Activated T-helper 1 cell treated with Interleukin-2 at 50 U/mL for 16 hours (primary cell): Measurements from ENCODE around the gene SYNRG.
A peak's percentile ranks its signal among the peaks of the same experiment; 100 is the strongest.

Source experiments
- DNase-seq: peaks from one replicate; pipeline ENCODE4 v3.0.0-alpha.2; 2020; ENCODE audit warnings: low read depth

SYNRG gene

DNA sequence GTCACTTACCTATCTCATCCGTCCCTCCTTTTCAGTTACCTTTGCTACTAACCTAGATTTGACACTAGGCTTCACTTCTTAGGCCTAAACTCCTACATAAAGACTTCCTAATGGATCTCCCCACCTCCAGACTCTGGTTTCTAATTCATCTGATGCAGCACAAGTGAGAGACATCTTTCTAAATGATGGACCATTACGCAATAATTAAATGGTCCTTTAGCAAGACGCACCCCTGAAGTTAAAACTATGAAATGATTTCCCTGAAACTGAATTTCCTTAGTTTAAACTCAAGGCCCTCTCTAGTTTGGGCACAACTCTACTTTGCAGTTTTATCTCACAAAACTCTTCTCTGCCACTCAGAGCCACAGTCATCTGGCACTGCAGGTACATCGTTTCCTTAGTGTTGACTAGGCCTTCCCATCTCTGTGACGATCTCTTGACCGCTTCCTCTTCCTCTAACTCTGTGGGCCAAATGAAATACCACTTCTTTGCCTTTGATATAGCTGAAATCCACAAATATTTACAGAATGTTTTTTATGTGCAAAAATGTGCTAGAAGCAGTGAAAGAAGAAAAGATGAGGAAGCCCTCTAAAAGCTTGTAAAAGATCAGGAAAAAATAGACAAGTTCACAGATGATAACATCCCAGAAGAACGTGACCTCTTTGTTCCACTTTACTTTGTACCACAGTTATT is 3.3 kb downstream of the SYNRG start:
- DNase-seq, result peak; percentile 17

DNA sequence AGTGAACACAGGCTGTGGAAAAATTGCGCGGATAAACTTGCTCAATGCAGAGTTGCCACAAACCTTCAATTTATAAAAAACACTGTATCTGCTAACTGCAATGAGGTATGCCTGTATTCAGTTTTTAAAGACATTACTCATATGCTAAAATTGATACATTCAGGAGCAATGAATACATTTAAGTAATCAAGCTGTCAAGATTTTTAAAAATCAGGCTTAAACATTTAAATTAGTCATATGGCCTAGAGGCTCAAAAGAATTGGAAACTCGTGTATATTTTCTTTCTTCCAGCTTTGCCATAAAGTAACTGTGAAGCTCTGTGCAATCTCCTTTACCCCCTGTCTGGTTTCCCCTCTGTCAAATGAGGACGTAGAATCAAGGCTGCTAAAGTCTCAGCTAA is 4.1 kb downstream of the SYNRG start:
- DNase-seq, result no peak

DNA sequence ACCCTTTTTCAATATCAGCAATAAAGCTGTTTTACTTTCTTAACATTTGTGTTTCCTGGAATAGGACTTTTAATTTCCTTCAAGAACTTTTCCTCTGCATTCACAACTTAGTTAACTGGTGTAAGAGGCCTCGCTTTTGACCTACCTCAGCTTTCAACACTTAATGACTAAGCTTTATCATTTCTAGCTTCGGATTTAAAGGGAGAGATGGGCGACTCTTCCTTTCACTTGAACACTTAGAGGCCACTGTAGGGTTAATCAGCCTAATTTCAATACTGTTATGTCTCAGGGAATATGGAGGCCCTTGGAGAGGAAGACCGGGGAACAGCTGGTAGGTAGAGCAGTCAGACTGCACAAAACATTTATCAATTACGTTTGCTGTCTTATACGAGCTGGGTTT is 4.7 kb downstream of the SYNRG start:
- DNase-seq, result no peak

DNA sequence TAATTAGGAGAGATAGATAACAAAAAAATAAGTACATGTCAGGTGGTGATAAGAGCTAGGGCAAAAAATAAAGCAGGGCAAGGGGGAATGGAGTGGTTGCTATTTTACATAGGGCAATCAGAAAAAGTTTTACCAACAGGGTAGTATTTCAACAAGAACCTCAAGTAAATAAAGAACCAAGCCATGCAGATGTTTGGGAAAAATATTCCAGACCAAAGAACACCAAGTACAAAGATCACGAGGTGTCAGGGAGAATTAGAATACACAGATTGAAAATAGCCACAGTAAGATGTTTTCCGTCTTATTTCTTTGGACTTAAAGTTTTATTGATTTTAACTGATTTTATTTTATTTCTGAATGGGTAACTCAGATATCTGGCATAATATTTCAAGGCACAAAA is 11.1 kb downstream of the SYNRG start:
- no peak for DNase-seq

DNA sequence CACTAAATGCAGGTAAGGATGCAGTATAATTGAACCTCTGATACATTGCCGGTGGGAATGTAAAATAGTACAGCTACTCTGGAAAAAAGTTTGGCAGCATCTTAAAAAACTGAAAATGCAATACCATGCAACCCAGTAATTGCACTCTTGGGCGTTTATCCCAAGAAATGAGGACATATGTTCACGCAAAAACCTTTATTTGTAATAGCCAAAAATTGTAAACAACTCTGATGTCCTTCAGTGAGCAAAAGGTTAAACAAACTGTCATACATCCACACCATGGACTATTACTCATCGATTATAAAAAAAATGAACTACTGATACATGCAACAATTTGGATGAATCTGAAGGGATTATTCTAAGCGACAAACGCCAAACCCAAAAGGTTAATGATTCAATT is 16.9 kb downstream of the SYNRG start:
- no peak for DNase-seq

DNA sequence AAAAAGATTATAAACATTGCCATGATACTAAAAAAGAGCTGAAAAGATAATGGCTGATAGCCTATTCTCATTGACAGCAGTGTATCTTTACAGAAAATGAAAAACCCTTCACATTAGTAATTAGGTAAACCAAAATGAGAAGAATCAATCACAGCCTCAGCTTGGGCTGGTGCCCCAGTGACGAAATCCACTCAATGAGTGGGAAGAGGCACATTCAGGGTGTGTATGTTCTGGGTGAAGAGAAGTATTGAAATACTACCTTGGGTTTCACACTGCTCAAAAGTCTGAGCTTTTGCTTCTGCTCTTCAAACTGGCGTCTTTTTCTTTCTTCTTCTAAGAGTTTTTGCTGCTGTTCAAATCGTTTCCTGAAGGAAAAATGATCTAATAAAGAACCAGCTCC is 24.2 kb downstream of the SYNRG start:
- no peak for DNase-seq

DNA sequence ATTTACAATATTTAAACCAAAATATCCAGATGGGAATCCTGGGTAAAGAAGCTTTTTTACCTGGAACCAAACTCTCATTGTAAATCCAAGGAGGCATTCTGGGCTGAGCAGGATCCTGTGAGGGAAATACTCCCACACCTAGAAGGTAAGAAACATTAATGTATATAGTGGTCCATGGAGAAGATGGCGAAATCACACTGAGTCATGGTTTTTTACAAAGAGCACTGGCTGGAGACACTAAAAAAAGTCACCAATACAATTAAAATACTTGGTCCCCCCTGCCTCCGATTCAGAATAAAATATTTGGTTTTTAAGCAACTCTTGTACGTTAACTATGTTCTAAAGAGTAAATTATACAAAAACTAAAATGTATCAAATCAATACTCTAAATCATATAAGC is 32.9 kb downstream of the SYNRG start:
- no peak for DNase-seq

DNA sequence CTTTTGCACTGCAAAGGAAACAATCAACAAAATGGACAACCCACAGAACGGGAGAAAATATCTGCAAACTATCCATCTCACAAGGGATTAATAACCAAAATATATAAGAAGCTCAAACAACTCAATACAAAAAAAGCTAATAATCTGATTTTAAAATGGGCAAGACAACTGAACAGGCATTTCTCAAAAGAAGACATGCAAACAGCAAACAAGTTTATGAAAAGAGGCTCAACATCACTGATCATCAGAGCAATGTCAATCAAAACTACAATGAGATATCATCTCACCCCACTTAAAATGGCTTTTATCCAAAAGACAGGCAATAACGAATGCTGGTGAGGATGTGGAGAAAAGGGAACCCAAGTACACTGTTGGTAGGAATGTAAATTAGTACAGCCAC is 34.8 kb downstream of the SYNRG start:
- no peak for DNase-seq

DNA sequence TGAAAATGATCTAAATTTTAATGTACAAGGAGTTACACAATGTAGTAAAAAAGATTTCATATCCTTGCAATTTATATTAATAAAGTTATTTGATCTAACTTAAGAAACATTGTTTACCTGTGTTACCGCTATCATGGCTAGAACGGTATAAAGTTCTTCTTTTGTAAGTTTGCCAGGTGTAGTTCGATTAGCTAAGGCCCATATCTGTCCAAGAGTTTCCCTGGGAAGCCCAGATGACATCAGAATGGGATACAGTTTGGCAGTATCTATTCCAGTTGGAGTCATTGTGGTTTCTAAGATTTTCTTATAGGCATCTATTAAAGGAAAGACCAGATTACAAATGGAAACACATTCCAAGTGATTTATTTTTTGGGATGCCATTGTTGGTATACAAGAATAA is 37.5 kb downstream of the SYNRG start:
- DNase-seq, result no peak

DNA sequence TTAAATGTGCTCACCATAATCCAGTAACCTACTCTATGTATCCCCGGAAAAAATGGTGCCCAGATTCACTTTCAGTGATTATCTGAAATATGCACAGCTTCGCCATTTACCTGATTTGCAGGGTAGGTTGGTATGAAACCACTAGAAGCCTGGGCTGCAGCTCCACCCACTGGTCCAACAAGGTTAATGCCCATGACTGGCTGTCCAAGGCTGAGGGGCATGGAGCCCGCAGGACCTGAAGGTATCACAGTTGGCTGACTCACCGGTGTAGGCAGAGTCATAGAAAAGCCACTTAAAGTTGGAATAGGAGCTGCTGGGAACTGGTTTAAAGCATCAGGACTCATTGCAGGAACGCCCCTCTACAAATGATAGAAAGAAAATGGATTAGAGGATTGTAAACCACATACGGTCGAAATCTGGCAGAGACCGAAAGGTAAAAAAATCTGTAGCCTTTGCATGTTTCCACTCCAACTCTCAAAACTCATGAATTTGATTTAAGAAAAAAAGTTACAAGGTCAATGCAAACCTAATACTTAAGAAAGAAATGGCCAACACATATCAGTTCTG is 38.6 kb downstream of the SYNRG start:
- DNase-seq, result no peak

DNA sequence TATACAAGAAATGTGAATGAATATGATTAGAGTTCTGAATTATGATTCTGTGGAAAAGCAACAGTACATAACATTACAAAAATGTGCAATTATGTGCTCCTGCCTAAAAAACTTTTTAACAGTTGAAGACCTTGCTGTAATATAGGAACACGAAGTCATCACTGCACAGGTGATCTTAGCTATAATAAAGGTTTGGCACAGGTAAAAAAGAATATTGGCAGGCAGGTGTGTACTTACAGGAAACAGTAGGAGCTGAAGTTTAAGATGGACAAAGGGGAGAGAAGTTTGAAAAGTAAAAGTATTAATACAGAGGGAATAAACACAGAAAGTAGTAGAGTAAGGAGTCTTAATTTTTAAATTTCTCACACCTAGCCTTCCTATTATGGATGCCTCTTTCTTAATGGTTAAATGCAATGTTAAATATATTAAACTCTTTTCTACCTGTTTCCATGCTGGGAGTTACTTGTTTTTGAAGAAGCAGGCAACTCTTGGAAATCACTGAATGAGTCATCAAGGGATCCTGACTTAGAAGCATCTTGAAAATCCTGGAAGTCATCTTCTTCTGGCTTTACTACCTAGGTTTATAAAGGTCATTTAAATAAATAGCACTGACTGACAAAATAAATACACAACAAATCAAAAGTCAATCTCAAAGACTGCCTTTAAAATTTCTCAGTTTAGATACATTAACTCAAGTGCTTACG is 40.7 kb downstream of the SYNRG start:
- no peak for DNase-seq

DNA sequence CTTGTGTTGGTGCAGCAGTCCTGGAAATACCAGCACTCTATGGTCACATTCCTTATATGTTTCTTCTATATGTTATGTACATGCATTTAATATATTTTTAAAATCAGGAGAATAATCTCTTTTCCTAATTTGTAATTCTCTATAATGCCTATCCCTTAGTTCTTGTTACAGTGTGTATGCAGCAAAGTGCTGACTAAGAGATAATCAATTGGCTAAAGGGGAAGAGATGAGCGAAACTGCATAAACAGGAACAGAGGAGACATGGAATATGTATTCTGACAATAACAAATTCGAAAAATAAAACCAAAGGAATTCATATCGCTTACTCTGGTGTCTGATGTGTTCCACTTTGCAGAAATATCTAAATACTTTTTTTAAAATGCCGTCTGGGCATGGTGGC is 41.7 kb downstream of the SYNRG start:
- DNase-seq, result no peak

DNA sequence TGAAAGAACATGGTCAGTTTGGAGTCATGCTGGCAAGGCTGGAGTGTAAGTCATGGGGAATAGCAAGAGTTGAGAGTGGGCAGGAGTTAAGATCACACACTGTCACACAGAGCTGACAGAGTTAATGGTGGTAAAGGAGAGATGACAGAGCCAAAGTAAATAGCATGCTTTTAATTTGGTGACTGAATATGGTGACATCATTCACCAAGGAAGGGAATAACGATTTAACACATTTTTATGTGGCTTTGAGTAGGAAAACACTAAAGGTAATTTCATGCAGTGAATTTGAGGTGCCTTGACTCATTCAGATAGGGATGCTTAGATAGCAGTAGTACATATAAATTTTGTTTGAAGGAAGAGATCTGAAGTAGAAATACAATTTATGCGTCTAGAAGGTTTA is 42.1 kb downstream of the SYNRG start:
- DNase-seq, result no peak

DNA sequence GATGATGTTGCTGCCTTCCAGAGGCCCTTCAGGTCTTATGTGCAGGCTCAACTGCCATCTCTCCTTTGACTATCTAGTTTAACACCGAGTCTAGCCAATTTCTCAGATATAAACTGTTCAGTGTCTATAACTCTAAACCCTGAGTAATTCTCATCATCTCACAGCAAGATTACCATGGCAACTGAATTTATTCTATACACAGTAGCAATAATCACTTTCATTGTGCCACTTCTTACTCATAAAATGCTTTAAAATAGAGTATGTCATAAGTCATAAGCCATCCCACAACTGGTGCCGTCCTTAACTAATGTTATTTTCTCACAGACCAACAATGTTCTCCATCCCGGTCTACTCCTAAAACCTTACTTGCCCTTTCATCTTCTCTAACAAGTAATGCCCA is 45.0 kb downstream of the SYNRG start:
- DNase-seq, result no peak

DNA sequence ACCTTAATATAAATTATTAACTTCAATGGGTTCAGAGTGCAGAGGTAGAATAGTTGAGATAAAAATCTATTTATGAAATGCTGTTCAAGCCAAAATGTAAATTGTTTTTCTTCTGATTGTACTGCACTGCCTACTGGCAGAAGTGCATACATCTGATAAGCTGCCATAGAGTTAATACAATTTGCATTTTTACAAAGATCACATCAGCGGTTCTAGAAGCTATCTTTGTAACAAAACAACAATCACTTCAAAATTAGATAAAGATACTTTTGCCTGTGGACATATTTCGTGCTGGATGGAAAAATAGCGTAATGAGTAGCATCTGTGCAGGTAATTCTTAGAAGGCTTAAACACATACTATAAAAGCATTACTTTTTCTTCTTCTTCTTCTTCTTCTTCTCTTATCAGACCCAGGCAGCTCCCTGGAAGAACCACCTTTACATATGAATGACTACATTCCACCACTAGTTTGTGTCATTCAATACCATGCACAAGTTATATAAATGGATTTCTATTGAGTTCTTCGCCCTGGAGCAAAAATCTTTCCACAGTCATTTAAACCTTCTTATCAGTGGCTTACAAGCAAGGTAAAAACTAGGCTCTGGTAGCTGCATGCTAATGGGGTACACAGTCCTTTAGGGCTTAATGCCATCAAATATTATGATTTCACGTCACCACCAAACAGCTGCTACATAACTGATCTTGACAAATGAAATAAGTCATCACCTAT is 47.0 kb downstream of the SYNRG start:
- DNase-seq, result no peak

DNA sequence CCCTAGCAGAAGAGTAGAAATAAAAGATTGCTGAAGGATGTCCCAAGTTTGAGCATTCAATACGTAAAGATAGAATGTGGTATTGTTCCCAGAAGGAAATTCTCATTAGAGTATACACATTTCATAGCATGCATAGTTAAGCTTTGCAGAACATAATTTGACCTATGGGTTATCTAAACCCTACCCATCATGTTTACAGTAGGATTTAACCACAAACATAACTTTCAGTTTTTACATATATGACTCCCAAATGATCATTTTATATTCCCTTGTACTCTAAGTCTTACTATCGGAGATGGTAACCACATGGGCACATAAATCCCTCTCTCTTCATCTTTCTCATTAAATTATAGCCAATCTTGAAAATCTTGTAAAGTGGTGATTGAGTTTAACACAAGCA is 50.9 kb downstream of the SYNRG start:
- no peak for DNase-seq

DNA sequence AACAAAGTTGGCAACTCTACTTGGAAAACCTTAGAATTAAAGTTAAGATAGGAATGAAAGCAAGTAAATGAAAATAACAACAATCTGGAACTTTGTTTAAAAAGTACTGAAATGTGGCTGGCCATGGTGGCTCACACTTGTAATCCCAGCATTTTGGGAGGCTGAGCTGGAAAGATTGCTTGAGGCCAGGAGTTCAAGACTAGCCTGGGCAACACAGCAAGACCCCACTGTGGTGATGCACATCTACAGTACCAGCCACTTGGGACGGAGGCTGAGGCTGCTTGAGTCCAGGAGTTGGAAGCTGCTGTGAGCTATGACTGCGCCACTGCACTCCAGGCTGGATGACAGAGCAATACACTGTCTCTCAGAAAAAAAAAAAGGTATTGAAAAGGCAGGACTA is 51.7 kb downstream of the SYNRG start:
- DNase-seq, result no peak

DNA sequence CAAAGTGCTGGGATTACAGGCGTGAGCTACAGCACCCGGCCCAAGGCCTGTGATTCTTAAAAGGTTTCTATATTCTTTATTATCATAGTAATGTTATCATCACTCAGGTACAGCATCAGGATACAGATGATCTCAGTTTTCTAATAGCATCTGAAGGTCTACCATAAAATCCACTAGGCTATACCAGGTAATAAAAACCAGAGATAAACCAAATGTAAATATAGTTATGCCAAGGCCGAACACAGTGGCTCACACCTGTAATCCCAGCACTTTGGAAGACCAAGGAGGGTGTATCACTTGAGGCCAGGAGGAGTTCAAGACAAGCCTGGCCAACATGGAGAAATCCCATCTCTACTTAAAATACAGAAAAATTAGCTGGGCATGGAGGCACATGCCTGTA is 53.8 kb downstream of the SYNRG start:
- no peak for DNase-seq

DNA sequence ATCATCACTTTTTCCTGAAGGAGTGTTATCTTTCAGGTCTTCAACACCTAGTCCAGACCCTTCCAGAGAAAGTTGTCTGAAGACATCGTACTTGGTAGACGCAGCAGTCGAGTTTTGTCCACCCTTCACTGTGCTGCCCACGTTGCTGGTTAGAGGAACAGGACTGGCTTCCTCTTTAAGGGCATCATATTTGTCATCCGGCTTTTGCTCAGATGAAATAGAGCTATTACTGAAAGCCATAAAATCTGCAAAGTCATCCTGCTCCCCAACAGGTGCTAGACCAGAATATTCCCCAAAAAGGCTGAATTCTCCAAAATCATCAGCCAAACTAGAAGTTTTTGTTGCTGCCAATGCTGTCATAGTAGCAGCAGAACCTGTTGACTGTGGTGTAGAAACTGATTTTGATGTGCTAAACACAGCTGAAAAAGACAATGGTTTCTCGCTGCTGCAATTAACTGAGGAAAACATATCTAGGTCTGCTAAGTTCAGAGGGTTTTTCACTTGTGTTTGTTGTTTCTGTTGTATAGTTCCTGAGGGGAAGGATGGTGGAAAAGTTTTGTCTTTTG is 55.7 kb downstream of the SYNRG start:
- DNase-seq, result no peak

DNA sequence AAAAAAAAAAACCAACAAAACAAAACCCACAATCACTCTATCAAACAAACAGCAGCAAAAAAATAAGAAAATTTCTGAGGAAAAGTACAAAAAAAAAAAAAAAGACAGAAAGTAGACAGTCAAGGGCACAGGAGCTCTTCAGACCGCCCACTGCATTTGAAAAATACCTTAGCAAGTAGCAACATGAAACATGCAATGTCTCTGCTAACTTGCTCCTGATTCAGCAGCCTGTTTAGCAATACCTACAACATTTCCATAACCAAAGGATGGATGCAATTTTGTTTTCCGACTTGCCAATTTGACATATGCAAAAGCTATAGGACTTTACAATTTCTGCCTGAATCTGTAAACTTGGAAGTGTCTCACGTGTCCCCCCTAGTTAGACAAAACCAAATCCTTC is 57.4 kb downstream of the SYNRG start:
- DNase-seq, result no peak

DNA sequence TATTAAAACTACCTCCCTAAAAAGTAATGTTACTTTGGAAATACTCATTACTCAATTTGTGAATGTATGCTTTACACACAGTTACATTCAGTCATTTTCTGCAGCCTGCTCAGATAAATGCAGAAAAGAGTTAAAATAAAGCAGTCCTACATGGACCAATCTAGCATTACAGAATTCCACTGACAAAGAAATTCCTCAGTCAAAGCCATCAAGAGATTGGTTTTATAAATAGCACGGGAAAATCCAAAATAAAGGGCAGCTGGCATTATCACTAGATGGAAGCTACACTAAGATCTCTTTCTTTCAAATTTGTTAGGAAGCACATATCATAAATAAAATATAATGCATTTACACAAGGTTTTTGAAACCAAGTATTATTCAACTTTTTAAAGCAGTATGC is 61.2 kb downstream of the SYNRG start:
- DNase-seq, result no peak

DNA sequence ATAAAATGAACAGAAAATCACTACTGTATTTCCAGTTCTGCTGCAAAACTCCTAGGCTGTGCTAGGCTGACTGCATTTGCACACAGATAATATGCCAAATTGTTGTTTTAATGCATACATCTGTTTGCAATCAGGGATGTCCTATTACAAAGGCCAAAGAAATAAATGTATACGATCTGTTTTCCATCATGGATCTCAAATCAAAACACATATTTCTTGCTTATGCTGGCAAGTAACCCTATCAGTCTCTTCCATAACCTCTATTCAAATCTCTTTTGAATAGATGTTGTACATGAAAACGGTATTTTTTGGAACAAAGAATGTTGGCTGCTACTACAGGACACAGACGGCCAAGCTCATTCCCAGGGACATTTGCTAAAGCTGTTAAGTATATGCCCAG is 62.9 kb downstream of the SYNRG start:
- DNase-seq, result no peak

DNA sequence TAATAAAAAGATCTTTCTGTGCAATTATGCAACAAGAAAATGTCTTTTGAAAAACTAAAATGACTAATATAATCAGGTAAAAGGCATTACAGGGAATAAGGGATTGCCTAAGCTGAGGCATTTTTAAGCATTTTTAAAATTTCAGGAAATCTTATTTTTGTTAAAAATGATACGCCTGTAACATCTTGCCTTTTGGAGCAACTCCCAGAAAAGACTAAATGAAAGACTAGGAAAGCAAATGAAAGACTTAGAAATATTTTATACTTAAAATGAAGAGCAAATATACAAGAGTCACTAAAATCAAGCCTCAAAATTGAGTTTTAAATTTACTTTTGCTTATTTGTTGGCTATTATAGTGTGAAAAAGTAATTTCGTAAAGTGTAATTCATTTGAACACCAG is 63.7 kb downstream of the SYNRG start:
- no peak for DNase-seq
